Neural cell (in vitro differentiated cells): ENCODE measurements around the gene FHOD1. TPM values are rescaled to one million over a fixed set of nuclear protein-coding genes. Genes with fewer than 3 reads are reported as not detected.

ENCODE experiments used
- H2AFZ ChIP-seq: fragments of 200-600, 300-800 bp; sonication (generic), shearing (Covaris generic); 2 replicates; pipeline ENCODE4 v1.6.0; 2014; ENCODE audit warnings: low read depth, mild to moderate bottlenecking, antibody characterized with exemption, low read length, moderate library complexity
- H3F3A ChIP-seq: fragments of 200-600 bp; shearing (Covaris generic); 2 replicates; pipeline ENCODE4 v1.6.1; 2016; ENCODE audit warnings: mild to moderate bottlenecking, moderate library complexity, mixed read lengths, antibody characterized with exemption, low read length; ENCODE audit not compliant: insufficient read depth, poor library complexity, severe bottlenecking
- H3K27ac ChIP-seq: fragments of 200-600, 300-800 bp; sonication (generic), shearing (Covaris generic); 2 replicates; pipeline ENCODE4 v1.5.1; 2014; ENCODE audit warnings: mild to moderate bottlenecking, low read length, moderate library complexity
- H3K27me3 ChIP-seq: fragments of 300-800, 200-600 bp; sonication (generic), shearing (Covaris generic); 2 replicates; pipeline ENCODE4 v1.6.0; 2014; ENCODE audit warnings: mild to moderate bottlenecking, low read depth, low read length, moderate library complexity; ENCODE audit not compliant: insufficient read depth
- H3K36me3 ChIP-seq: fragments of 300-800, 200-600 bp; sonication (generic), shearing (Covaris generic); 2 replicates; pipeline ENCODE4 v1.5.1; 2014; ENCODE audit warnings: mild to moderate bottlenecking, antibody characterized with exemption, low read length, moderate library complexity; ENCODE audit not compliant: insufficient read depth
- H3K4me2 ChIP-seq: fragments of 300-800, 200-600 bp; sonication (generic), shearing (Covaris generic); 2 replicates; pipeline ENCODE4 v1.6.0; 2014; ENCODE audit warnings: mild to moderate bottlenecking, low read length
- H3K4me3 ChIP-seq: fragments of 300-800, 200-600 bp; sonication (generic), shearing (Covaris generic); 2 replicates; pipeline ENCODE4 v1.5.1; 2014; ENCODE audit warnings: mild to moderate bottlenecking, low read length, moderate library complexity
- H3K79me2 ChIP-seq: fragments of 200-600 bp; shearing (Covaris generic); replicated peaks from 2 replicates; pipeline ENCODE4 v1.6.0; 2014; ENCODE audit warnings: mild to moderate bottlenecking, low read length, moderate library complexity; ENCODE audit not compliant: insufficient read depth
- H3K9ac ChIP-seq: fragments of 300-800, 200-600 bp; sonication (generic), shearing (Covaris generic); 2 replicates; pipeline ENCODE4 v1.6.1; 2016; ENCODE audit warnings: mild to moderate bottlenecking, low read length, mixed read lengths
- H3K9me2 ChIP-seq: fragments of 200-600 bp; shearing (Covaris generic); 2 replicates; pipeline ENCODE4 v1.6.1; 2016; ENCODE audit warnings: mild to moderate bottlenecking, low read length, mixed read lengths; ENCODE audit not compliant: insufficient read depth
- H3K9me3 ChIP-seq: fragments of 200-600, 300-800 bp; sonication (generic), shearing (Covaris generic); 2 replicates; pipeline ENCODE4 v1.6.1; 2016; ENCODE audit warnings: mild to moderate bottlenecking, mixed run types, low read length, moderate library complexity, mixed read lengths
- H4K20me1 ChIP-seq: fragments of 200-600 bp; shearing (Covaris generic); 2 replicates; pipeline ENCODE4 v1.6.1; 2016; ENCODE audit warnings: mild to moderate bottlenecking, mixed run types; ENCODE audit not compliant: insufficient read depth
- EP300 ChIP-seq: fragments of 450-650 bp; conservative IDR thresholded peaks from 2 replicates; pipeline ENCODE4 v1.6.1; 2014; ENCODE audit warnings: antibody characterized with exemption, mild to moderate bottlenecking, moderate library complexity; ENCODE audit not compliant: poor library complexity, severe bottlenecking
- EZH2 ChIP-seq: fragments of 200-600, 300-800 bp; shearing (Covaris generic), sonication (generic); IDR thresholded peaks from 2 replicates; pipeline ENCODE4 v1.6.1; 2014; ENCODE audit warnings: antibody characterized with exemption, low read length, borderline replicate concordance, mild to moderate bottlenecking; ENCODE audit not compliant: insufficient read depth, poor library complexity, severe bottlenecking
- MXI1 ChIP-seq: fragments of 450-650 bp; conservative IDR thresholded peaks from 2 replicates; pipeline ENCODE4 v1.6.1; 2014; ENCODE audit warnings: antibody characterized with exemption, mild to moderate bottlenecking; ENCODE audit not compliant: poor library complexity, severe bottlenecking
- POLR2AphosphoS5 ChIP-seq: IDR thresholded peaks from 2 replicates; pipeline ENCODE4 v1.6.1; 2012
- RAD21 ChIP-seq: fragments of 450-650 bp; conservative IDR thresholded peaks from 2 replicates; pipeline ENCODE4 v1.6.1; 2014; ENCODE audit warnings: antibody characterized with exemption, mild to moderate bottlenecking, moderate library complexity
- SMC3 ChIP-seq: fragments of 450-650 bp; conservative IDR thresholded peaks from 2 replicates; pipeline ENCODE4 v1.6.1; 2014; ENCODE audit warnings: antibody characterized with exemption, mild to moderate bottlenecking, moderate library complexity; ENCODE audit not compliant: poor library complexity
- TAF1 ChIP-seq: IDR thresholded peaks from 2 replicates; pipeline ENCODE4 v1.6.1; 2012; ENCODE audit warnings: low read depth
- polyA plus RNA-seq: library from polyadenylated mRNA; depleted of rRNA; stranded (reverse); fragments of >200 nt; gene quantifications from 2 replicates; pipeline ENCODE4 v1.2.3, GENCODE V29; 2014
- TF ChIP-seq, protein P1 (sequence below): IDR thresholded peaks from 2 replicates; pipeline ENCODE4 v1.6.1; 2012; ENCODE audit warnings: borderline replicate concordance
- TF ChIP-seq, protein P2 (sequence below): fragments of 450-650 bp; IDR thresholded peaks from 2 replicates; pipeline ENCODE4 v1.5.1; 2014; ENCODE audit warnings: antibody characterized with exemption, mild to moderate bottlenecking, moderate library complexity; ENCODE audit not compliant: poor library complexity, severe bottlenecking

The FHOD1 gene
- polyA plus RNA-seq, 1 donor from 2014 or later: 6.3 TPM

GRCh38 chr16:67180166-67180565, 67.1 kb downstream of the FHOD1 start:
- H3K9me3 ChIP-seq: no peaks in the 10 kb centered on the region
- no peak overlapping the region for H3K9ac ChIP-seq
- no peak overlapping the region for H2AFZ ChIP-seq
- H3K36me3 ChIP-seq: no peaks in the 10 kb centered on the region
- no peaks in the 10 kb centered on the region for H3F3A ChIP-seq
- H3K4me2 ChIP-seq: no peak overlapping the region
- no peaks in the 10 kb centered on the region for H3K9me2 ChIP-seq
- H3K27me3 ChIP-seq: peaks cover 27% of the 10 kb centered on the region
- H4K20me1 ChIP-seq: peaks cover 14% of the 10 kb centered on the region
- H3K79me2 ChIP-seq: peaks cover 24% of the 10 kb centered on the region
- H3K27ac ChIP-seq: no peak overlapping the region
- H3K4me3 ChIP-seq: peak overlapping the region; percentile 91
- TF ChIP-seq, protein P1, sequence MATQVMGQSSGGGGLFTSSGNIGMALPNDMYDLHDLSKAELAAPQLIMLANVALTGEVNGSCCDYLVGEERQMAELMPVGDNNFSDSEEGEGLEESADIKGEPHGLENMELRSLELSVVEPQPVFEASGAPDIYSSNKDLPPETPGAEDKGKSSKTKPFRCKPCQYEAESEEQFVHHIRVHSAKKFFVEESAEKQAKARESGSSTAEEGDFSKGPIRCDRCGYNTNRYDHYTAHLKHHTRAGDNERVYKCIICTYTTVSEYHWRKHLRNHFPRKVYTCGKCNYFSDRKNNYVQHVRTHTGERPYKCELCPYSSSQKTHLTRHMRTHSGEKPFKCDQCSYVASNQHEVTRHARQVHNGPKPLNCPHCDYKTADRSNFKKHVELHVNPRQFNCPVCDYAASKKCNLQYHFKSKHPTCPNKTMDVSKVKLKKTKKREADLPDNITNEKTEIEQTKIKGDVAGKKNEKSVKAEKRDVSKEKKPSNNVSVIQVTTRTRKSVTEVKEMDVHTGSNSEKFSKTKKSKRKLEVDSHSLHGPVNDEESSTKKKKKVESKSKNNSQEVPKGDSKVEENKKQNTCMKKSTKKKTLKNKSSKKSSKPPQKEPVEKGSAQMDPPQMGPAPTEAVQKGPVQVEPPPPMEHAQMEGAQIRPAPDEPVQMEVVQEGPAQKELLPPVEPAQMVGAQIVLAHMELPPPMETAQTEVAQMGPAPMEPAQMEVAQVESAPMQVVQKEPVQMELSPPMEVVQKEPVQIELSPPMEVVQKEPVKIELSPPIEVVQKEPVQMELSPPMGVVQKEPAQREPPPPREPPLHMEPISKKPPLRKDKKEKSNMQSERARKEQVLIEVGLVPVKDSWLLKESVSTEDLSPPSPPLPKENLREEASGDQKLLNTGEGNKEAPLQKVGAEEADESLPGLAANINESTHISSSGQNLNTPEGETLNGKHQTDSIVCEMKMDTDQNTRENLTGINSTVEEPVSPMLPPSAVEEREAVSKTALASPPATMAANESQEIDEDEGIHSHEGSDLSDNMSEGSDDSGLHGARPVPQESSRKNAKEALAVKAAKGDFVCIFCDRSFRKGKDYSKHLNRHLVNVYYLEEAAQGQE: no peak
- TF ChIP-seq POLR2AphosphoS5 (no peak), RAD21 (no peak), SMC3 (no peak), MXI1 (no peak), TAF1 (no peak), EP300 (no peak), EZH2 (no peak)
- TF ChIP-seq, protein P2, sequence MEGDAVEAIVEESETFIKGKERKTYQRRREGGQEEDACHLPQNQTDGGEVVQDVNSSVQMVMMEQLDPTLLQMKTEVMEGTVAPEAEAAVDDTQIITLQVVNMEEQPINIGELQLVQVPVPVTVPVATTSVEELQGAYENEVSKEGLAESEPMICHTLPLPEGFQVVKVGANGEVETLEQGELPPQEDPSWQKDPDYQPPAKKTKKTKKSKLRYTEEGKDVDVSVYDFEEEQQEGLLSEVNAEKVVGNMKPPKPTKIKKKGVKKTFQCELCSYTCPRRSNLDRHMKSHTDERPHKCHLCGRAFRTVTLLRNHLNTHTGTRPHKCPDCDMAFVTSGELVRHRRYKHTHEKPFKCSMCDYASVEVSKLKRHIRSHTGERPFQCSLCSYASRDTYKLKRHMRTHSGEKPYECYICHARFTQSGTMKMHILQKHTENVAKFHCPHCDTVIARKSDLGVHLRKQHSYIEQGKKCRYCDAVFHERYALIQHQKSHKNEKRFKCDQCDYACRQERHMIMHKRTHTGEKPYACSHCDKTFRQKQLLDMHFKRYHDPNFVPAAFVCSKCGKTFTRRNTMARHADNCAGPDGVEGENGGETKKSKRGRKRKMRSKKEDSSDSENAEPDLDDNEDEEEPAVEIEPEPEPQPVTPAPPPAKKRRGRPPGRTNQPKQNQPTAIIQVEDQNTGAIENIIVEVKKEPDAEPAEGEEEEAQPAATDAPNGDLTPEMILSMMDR: no peak

- H3K4me2 ChIP-seq: no peak overlapping the region
- no peaks in the 10 kb centered on the region for H3K36me3 ChIP-seq
- peaks cover 33% of the 10 kb centered on the region for H3K27me3 ChIP-seq
- TF ChIP-seq, protein P1: no peak
- TF ChIP-seq EZH2 (no peak), EP300 (no peak), RAD21 (no peak), SMC3 (no peak)
- TF ChIP-seq, protein P2: no peak
- no peaks in the 10 kb centered on the region for H3K9me3 ChIP-seq
- no peak overlapping the region for H3K27ac ChIP-seq
- no peaks in the 10 kb centered on the region for H3F3A ChIP-seq
- peaks cover 24% of the 10 kb centered on the region for H3K79me2 ChIP-seq
- H2AFZ ChIP-seq: no peak overlapping the region
- H3K4me3 ChIP-seq: peak overlapping the region; percentile 59
- no peak overlapping the region for H3K9ac ChIP-seq
- H3K9me2 ChIP-seq: no peaks in the 10 kb centered on the region
- H4K20me1 ChIP-seq: peaks cover 16% of the 10 kb centered on the region
These were observed 67.7 kb downstream of the FHOD1 start for GRCh38 chr16:67179421-67180080.
